ENCODE measurements around the gene GOLGA2. TPM values are rescaled to one million over a fixed set of nuclear protein-coding genes. Genes with fewer than 3 reads are reported as not detected.

The GOLGA2 gene
- polyA plus RNA-seq, 4 donors, result 77.0 to 86.5 (median 78.7) TPM

- DNase-seq (ENCODE audit: low read depth in 4 of 4, low spot score in 3 of 4), result no peak
Observed at GRCh38 chr9:128296340-128297220, 20.8 kb upstream of the GOLGA2 start.

DNA sequence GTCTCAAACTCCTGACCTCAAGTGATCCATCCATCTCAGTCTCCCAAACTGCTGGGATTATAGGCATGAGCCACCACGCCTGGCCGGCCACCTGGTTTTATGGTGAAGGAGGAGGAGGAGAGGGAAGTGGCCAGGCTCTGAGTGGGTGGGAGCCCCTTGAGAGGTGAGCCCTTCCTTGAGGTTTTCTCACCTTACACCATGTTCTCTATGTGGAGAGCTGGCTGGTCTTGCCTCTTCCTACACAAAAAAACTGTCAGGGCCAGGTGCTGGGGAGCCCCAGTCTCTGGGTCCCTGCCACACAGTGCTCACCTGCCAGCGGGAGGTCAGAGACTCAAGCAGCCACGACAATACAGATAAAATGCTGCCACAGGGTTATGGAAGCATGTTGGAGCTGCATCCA is 18.3 kb upstream of the GOLGA2 start:
- no peak for DNase-seq (ENCODE audit: low read depth in 4 of 4, low spot score in 3 of 4)

DNA sequence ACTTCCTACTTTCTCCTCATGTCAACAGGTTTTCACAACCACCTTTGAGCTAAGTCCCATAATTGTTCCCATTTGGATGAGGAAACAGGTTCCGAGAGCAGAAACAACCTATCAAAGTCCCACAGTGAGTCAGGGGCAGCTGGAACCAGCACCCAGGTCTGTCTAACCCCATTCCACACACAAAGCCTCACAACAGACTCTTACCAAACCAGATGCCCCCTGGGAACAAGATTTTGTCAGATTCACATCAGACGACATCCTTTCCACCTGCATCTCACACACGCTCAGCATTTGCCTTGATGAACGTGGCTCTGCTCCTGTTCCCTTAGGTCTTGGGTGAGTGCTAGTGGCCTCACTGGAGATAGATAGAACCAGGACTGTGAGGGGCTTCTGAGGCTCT is 17.3 kb upstream of the GOLGA2 start:
- no peak for DNase-seq (ENCODE audit: low read depth in 4 of 4, low spot score in 3 of 4)

GRCh38 chr9:128292009-128292408 is 16.2 kb upstream of the GOLGA2 start:
- no peak for DNase-seq (ENCODE audit: low read depth in 4 of 4, low spot score in 3 of 4)

DNA sequence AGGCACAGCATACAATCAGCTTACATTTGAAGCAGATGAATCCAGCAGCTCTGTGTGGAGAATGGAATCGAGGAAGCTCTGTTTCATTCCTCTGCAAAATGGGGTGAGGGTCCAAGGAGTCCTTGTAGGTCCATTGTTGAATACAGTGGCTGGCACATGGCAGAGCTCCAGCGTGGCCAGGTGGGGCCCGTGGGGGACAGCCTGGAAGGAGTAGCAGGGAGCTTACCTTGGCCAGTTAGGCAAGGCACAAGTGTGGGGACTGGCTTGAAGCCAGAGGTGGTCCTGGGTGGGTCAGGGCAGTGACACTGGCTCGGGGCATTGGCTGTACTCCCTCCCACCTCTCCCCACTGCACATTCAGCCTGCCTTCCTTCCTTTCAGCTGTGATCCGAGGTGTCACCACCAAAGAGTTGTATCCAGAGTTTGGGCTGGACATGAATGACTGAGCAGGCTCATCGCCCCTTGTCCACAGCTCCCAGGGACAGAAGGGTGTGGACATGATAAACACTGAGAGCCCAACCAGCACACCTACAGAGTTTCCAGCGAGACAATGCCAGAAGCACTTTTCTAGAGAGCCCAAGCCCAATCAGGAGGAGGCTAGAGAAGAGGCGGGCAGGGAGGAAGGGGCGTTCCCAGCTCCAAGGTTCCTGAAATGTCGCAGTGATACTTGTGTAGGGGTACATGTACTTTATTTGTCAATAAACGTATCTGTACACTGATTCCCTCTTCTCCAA is 12.6 kb upstream of the GOLGA2 start:
- DNase-seq (ENCODE audit: low read depth in 4 of 4, low spot score in 3 of 4), result no peak

- no peak for DNase-seq (ENCODE audit: low read depth in 4 of 4, low spot score in 3 of 4)
Observed at GRCh38 chr9:128286440-128286839, 10.6 kb upstream of the GOLGA2 start.

GRCh38 chr9:128285033-128285784 is 9.4 kb upstream of the GOLGA2 start:
- DNase-seq (ENCODE audit: low read depth in 4 of 4, low spot score in 3 of 4), result peak in 1 of 4 donors; percentile 16

DNA sequence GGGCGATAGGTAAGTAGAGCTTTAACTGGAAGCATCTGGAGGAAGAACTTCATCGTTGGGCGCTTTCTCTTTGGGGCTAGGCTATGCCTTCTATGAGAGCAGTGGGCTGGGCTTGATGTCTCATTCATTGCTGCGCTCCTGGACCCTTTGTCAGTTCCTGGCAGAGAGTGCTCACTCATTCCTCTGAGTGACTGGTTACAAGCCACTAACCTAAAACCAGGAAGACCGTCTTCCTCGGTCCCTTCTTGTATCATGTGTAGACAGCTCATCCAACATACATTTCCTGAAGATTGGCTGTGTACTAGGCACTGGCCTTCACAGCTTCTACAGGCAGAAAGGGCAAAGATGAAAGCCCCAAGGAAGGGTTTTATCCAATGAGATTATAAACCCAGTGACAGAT is 6.7 kb upstream of the GOLGA2 start:
- DNase-seq (ENCODE audit: low read depth in 4 of 4, low spot score in 3 of 4), result no peak

DNA sequence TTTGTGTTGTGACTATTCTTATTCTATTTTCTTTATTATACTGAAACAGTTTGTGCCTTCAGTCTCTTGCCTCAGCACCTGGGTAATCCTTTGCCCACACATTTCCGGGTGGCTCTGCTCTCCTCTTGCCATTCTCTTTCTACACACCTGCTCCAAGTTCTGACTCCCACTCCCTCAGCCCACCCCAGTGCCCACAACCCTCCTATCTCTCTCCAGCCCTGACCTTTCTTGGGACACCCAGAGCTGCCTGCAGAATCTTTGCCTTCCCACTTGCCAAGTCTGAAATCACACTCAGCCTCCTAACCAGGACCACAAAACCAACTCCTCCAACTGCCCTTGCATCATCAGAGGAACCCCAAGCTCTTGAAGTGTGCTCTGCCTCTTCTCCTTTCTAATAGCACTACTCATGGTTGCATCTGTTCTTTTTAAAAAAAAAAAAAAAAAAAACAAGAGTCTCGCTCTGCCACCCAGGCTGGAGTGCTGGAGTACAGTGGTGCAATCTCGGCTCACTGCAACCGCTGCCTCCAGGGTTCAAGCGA is 4.3 kb upstream of the GOLGA2 start:
- DNase-seq (ENCODE audit: low read depth in 4 of 4, low spot score in 3 of 4), result no peak

DNA sequence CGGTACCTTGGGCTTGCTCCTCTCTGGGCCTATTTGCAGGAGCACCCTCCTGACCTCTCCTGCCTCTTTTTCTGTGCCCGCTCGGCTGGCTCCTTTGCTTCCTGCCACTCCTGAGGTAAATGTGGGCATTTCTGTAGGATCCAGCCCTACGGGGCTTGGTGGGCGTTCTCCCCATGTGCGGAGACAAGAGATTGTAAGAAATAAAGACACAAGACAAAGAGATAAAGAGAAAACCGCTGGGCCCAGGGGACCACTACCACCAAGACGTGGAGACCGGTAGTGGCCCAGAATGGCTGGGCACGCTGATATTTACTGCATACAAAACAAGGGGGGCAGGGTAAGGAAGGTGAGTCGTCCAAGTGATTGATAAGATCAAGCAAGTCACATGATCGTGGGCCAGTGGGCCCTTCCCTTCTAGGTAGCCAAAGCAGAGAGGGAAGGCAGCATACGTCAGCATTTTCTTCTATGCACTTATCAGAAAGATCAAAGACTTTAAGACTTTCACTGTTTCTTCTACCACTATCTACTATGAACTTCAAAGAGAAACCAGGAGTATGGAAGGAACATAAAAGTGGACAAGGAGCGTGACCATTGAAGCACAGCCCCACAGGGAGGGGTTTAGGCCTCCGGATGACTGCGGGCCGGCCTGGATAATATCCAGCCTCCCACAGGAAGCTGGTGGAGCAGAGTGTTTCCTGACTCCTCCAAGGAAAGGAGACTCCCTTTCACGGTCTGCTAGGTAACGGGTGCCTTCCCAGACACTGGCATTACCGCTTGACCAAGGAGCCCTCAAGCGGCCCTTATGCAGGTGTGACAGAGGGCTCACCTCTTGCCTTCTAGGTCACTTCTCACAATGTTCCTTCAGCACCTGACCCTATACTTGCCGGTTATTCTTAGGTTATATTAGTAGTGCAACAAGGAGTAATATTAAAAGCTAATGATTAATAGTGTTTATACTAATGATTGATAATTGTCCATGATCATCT is 3.6 kb upstream of the GOLGA2 start:
- peak in 1 of 4 donors; percentile 14 for DNase-seq (ENCODE audit: low read depth in 4 of 4, low spot score in 3 of 4)

DNA sequence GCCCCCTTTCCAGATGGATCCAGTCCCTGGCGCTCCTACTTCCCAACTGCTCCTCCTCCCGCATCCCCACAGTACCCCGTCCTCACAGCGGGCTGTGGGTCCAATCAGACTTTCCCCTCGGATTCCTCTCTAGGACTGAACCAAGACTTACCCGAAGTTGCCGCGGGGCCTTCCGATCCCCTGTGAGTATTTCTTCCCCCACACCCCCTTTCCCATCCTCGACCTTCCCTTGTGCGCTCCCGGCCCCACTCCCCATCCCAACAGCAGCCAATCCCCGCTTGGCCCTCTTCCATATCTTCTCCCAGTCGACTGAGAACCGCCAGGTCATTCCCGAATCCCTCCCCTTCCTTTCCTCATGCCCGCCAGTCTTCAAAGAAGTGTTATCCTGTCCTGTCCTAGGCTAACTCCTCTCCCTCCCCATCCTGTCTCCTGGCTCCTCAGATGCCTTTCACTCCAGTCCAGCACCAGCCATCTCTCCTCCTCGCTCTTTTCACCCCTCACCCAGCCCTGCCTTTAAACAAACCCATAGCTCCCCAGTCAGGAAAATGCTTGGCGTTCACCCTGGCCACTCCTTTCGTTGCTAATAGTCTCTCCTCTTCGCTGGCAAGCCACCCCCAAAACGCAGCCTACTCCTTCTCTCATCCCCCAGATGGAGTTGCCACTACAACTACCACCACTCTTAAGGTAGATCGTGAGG is 915 bp upstream of the GOLGA2 start:
- peak in 1 of 4 donors; percentile 41 for DNase-seq (ENCODE audit: low read depth in 4 of 4, low spot score in 3 of 4)

GRCh38 chr9:128276008-128276573 is 284 bp upstream of the GOLGA2 start, which contains the start of gene SWI5:
SWI5 (plus strand) TSS chr9:128276276.
- DNase-seq (ENCODE audit: low read depth in 4 of 4, low spot score in 3 of 4), result peak; percentile 99 to 100 (median 100)

GRCh38 chr9:128274245-128274644 is 1.6 kb downstream of the GOLGA2 start:
- DNase-seq (ENCODE audit: low read depth in 4 of 4, low spot score in 3 of 4), result no peak

GRCh38 chr9:128271512-128271911 is 4.3 kb downstream of the GOLGA2 start:
- DNase-seq (ENCODE audit: low read depth in 4 of 4, low spot score in 3 of 4), result no peak

DNA sequence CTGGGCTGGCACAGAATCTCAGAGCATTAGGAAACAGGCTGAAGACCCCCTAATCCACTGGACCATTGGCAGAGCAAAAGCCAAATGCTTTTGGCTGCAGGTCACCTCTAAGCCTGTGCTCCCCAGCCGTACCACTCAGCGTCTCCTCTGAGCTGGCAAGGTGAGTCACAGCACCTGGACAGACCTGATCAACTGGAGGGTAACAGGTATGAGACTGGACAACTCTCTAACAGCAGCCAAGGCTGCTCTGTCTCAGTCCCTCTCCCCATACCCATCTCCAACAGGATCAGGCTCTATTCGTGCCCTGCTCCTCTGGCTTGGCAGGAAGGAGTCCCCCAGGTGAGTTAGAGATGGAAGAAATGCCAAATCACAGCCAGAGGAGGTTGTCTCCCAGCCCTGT is 4.7 kb downstream of the GOLGA2 start:
- DNase-seq (ENCODE audit: low read depth in 4 of 4, low spot score in 3 of 4), result no peak

- no peak for DNase-seq (ENCODE audit: low read depth in 4 of 4, low spot score in 3 of 4)
Observed at GRCh38 chr9:128266868-128267590, 8.8 kb downstream of the GOLGA2 start.

DNA sequence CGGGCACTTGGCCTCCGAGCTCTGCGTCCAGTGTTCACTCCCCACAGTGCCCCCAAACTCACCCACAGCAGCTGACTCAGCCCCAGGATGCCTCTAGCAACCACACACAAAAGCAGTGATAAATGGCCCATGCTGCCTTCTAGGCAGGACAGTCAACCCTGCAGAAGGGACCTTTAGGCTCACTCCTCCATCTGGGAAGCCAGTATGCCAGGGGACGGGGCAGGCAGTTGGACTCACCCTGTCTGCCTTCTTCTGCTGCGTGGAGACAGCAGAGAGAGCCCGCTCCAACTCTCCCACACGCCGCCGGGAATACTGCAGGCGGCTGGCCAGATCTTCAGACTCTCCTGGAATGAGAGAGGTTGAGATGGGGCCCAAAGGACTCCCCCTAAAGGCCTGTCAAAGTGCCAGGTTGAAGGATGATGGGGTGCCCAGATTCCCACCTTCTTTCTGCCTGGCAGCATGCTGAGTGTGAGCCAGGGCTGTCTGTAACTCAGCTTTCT is 10.4 kb downstream of the GOLGA2 start:
- DNase-seq (ENCODE audit: low read depth in 4 of 4, low spot score in 3 of 4), result no peak

DNA sequence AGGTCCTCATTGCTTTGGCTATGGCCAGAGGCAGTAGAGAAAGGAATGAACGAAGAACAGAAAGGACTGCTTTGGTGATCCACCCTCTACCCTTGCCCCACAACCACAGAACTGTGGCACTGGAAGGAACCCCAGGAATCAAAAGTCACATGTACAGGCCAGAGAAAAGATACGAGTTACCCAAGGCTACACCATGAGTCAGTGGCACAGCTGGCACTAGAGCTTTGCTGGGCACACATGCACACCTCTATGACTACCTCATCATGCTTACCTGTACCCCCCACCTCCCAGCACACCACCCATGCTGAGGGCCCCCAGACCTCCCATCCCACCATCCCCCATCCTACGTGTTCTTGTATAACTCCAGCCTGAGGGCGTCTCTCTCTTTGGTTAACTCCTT is 13.1 kb downstream of the GOLGA2 start:
- DNase-seq (ENCODE audit: low read depth in 4 of 4, low spot score in 3 of 4), result no peak

Data from right renal pelvis (tissue), 4 donors.